IPS-18a (cell line): ENCODE measurements around the gene SLC2A4RG.
"Not testable (repeated sequence)": the region's sequence is repeated elsewhere in the genome, so short reads cannot be mapped to it uniquely, and the experiment has no call there.

ENCODE experiments used
- H3K27ac ChIP-seq: one replicate; pipeline ENCODE4 v1.5.1; 2013; ENCODE audit warnings: low read length
- H3K27me3 ChIP-seq: one replicate; pipeline ENCODE4 v1.6.1; 2013; ENCODE audit warnings: mild to moderate bottlenecking, low read length; ENCODE audit not compliant: control insufficient read depth, insufficient read depth
- H3K36me3 ChIP-seq: one replicate; pipeline ENCODE4 v1.6.1; 2013; ENCODE audit warnings: low read depth, low read length; ENCODE audit not compliant: control insufficient read depth
- H3K4me1 ChIP-seq: one replicate; pipeline ENCODE4 v1.6.1; 2013; ENCODE audit warnings: low read depth, low read length; ENCODE audit not compliant: control insufficient read depth
- H3K4me3 ChIP-seq: one replicate; pipeline ENCODE4 v1.5.1; 2013; ENCODE audit warnings: low read length
- H3K9ac ChIP-seq: one replicate; pipeline ENCODE4 v1.6.1; 2013; ENCODE audit warnings: mild to moderate bottlenecking, low read length, moderate library complexity
- H3K9me3 ChIP-seq: one replicate; pipeline ENCODE4 v1.6.1; 2013; ENCODE audit warnings: low read depth, low read length; ENCODE audit not compliant: control insufficient read depth

The SLC2A4RG gene

GRCh38 chr20:63708301-63709148 is 31.1 kb upstream of the SLC2A4RG start:
- Histone ChIP-seq H3K4me3 (peak overlapping the region; percentile 81), H3K4me1 (peaks cover 3% of the 10 kb centered on the region), H3K36me3 (peaks cover 47% of the 10 kb centered on the region), H3K27ac (no peak overlapping the region), H3K9ac (peak overlapping the region; percentile 28), H3K9me3 (no peaks in the 10 kb centered on the region), H3K27me3 (no peaks in the 10 kb centered on the region)

- peaks cover 47% of the 10 kb centered on the region for H3K36me3 ChIP-seq
- no peak overlapping the region for H3K9ac ChIP-seq
- no peak overlapping the region for H3K27ac ChIP-seq
- H3K4me3 ChIP-seq: peak overlapping the region; percentile 81
- H3K4me1 ChIP-seq: peaks cover 3% of the 10 kb centered on the region
- H3K27me3 ChIP-seq: no peaks in the 10 kb centered on the region
- H3K9me3 ChIP-seq: no peaks in the 10 kb centered on the region
These were observed 30.4 kb upstream of the SLC2A4RG start for GRCh38 chr20:63709149-63709527.

GRCh38 chr20:63711085-63711645 is 28.4 kb upstream of the SLC2A4RG start:
- H3K27ac ChIP-seq: no peak overlapping the region
- H3K4me1 ChIP-seq: peaks cover 3% of the 10 kb centered on the region
- no peak overlapping the region for H3K9ac ChIP-seq
- no peaks in the 10 kb centered on the region for H3K27me3 ChIP-seq
- no peaks in the 10 kb centered on the region for H3K9me3 ChIP-seq
- peaks cover 36% of the 10 kb centered on the region for H3K36me3 ChIP-seq
- no peak overlapping the region for H3K4me3 ChIP-seq

GRCh38 chr20:63712191-63712590 is 27.4 kb upstream of the SLC2A4RG start:
- no peaks in the 10 kb centered on the region for H3K27me3 ChIP-seq
- H3K9ac ChIP-seq: no peak overlapping the region
- no peak overlapping the region for H3K27ac ChIP-seq
- no peaks in the 10 kb centered on the region for H3K9me3 ChIP-seq
- no peak overlapping the region for H3K4me3 ChIP-seq
- no peaks in the 10 kb centered on the region for H3K4me1 ChIP-seq
- H3K36me3 ChIP-seq: peaks cover 30% of the 10 kb centered on the region

- no peaks in the 10 kb centered on the region for H3K27me3 ChIP-seq
- H3K9ac ChIP-seq: no peak overlapping the region
- H3K27ac ChIP-seq: no peak overlapping the region
- H3K4me1 ChIP-seq: no peaks in the 10 kb centered on the region
- H3K36me3 ChIP-seq: peaks cover 28% of the 10 kb centered on the region
- H3K9me3 ChIP-seq: no peaks in the 10 kb centered on the region
- no peak overlapping the region for H3K4me3 ChIP-seq
These were observed 24.7 kb upstream of the SLC2A4RG start for GRCh38 chr20:63714858-63715257.

- Histone ChIP-seq H3K27ac (no peak overlapping the region), H3K9me3 (no peaks in the 10 kb centered on the region), H3K27me3 (no peaks in the 10 kb centered on the region), H3K4me3 (no peak overlapping the region), H3K36me3 (peaks cover 17% of the 10 kb centered on the region), H3K9ac (no peak overlapping the region), H3K4me1 (no peaks in the 10 kb centered on the region)
These were observed 20.6 kb upstream of the SLC2A4RG start for GRCh38 chr20:63718996-63719395.

- H3K36me3 ChIP-seq, H3K9ac ChIP-seq, H3K9me3 ChIP-seq: not testable (repeated sequence)
These were observed 16.5 kb upstream of the SLC2A4RG start for GRCh38 chr20:63722967-63723622.

GRCh38 chr20:63730189-63730733 is 9.3 kb upstream of the SLC2A4RG start:
- H3K4me3 ChIP-seq, H3K27me3 ChIP-seq, H3K4me1 ChIP-seq, H3K36me3 ChIP-seq, H3K9me3 ChIP-seq, H3K27ac ChIP-seq, H3K9ac ChIP-seq: not testable (repeated sequence)

More at GRCh38 chr20:63722967-63723622, 16.5 kb upstream of the SLC2A4RG start:
- not testable (repeated sequence) for H3K4me3 ChIP-seq, H3K4me1 ChIP-seq, H3K27ac ChIP-seq, H3K27me3 ChIP-seq

- Histone ChIP-seq H3K9ac (no peak overlapping the region), H3K9me3 (no peaks in the 10 kb centered on the region), H3K4me3 (no peak overlapping the region), H3K27ac (no peak overlapping the region), H3K4me1 (no peaks in the 10 kb centered on the region), H3K36me3 (peaks cover 3% of the 10 kb centered on the region), H3K27me3 (no peaks in the 10 kb centered on the region)
These were observed 8.2 kb upstream of the SLC2A4RG start for GRCh38 chr20:63731410-63731809.

- H3K36me3 ChIP-seq: peaks cover 3% of the 10 kb centered on the region
- H3K4me1 ChIP-seq: no peaks in the 10 kb centered on the region
- no peak overlapping the region for H3K4me3 ChIP-seq
These were observed 7.2 kb upstream of the SLC2A4RG start for GRCh38 chr20:63732118-63733095.

GRCh38 chr20:63733117-63733516 is 6.5 kb upstream of the SLC2A4RG start:
- no peak overlapping the region for H3K9ac ChIP-seq
- no peaks in the 10 kb centered on the region for H3K27me3 ChIP-seq
- H3K4me1 ChIP-seq: no peaks in the 10 kb centered on the region
- no peaks in the 10 kb centered on the region for H3K9me3 ChIP-seq
- H3K27ac ChIP-seq: no peak overlapping the region
- peaks cover 3% of the 10 kb centered on the region for H3K36me3 ChIP-seq
- no peak overlapping the region for H3K4me3 ChIP-seq

More at GRCh38 chr20:63732118-63733095, 7.2 kb upstream of the SLC2A4RG start:
- Histone ChIP-seq H3K9ac (no peak overlapping the region), H3K9me3 (no peaks in the 10 kb centered on the region), H3K27me3 (no peaks in the 10 kb centered on the region), H3K27ac (no peak overlapping the region)
